ENCODE data around the gene SMG1.
"Not testable (repeated sequence)": the region's sequence is repeated elsewhere in the genome, so short reads cannot be mapped to it uniquely, and the experiment has no call there.

SMG1 gene

GRCh38 chr16:18932243-18932987 is 6.2 kb upstream of the SMG1 start:
- DNase-seq = no peak

GRCh38 chr16:18931756-18932155 is 5.5 kb upstream of the SMG1 start:
- no peak for DNase-seq

- not testable (repeated sequence) for DNase-seq
These were observed 3.9 kb upstream of the SMG1 start for GRCh38 chr16:18930095-18930494.

GRCh38 chr16:18928073-18928472 is 1.9 kb upstream of the SMG1 start:
- DNase-seq = not testable (repeated sequence)

GRCh38 chr16:18925215-18925985 is 808 bp downstream of the SMG1 start:
- DNase-seq = peak; percentile 43

- not testable (repeated sequence) for DNase-seq
These were observed 2.3 kb downstream of the SMG1 start for GRCh38 chr16:18923935-18924334.

GRCh38 chr16:18923124-18923523 is 3.1 kb downstream of the SMG1 start:
- not testable (repeated sequence) for DNase-seq

- not testable (repeated sequence) for DNase-seq
These were observed 16.6 kb downstream of the SMG1 start for GRCh38 chr16:18909585-18909984.

- DNase-seq = not testable (repeated sequence)
These were observed 17.5 kb downstream of the SMG1 start for GRCh38 chr16:18908716-18909115.

GRCh38 chr16:18902778-18903177 is 23.4 kb downstream of the SMG1 start:
- not testable (repeated sequence) for DNase-seq

GRCh38 chr16:18902044-18902443 is 24.2 kb downstream of the SMG1 start:
- not testable (repeated sequence) for DNase-seq

- not testable (repeated sequence) for DNase-seq
These were observed 25.0 kb downstream of the SMG1 start for GRCh38 chr16:18901194-18901593.

GRCh38 chr16:18884456-18884855 is 41.8 kb downstream of the SMG1 start:
- DNase-seq = not testable (repeated sequence)

- not testable (repeated sequence) for DNase-seq
These were observed 48.5 kb downstream of the SMG1 start for GRCh38 chr16:18877734-18878133.

- DNase-seq = not testable (repeated sequence)
These were observed 48.9 kb downstream of the SMG1 start for GRCh38 chr16:18877259-18877658.

- DNase-seq = not testable (repeated sequence)
These were observed 49.9 kb downstream of the SMG1 start for GRCh38 chr16:18876301-18876700.

- DNase-seq = not testable (repeated sequence)
These were observed 57.0 kb downstream of the SMG1 start for GRCh38 chr16:18869043-18869771.

GRCh38 chr16:18866277-18866823 is 59.9 kb downstream of the SMG1 start:
- DNase-seq = not testable (repeated sequence)

GRCh38 chr16:18862891-18863290 is 63.3 kb downstream of the SMG1 start:
- DNase-seq = not testable (repeated sequence)

GRCh38 chr16:18855196-18855595 is 71.0 kb downstream of the SMG1 start:
- no peak for DNase-seq

- DNase-seq = no peak
These were observed 72.5 kb downstream of the SMG1 start for GRCh38 chr16:18853694-18854093.

GRCh38 chr16:18852647-18853046 is 73.6 kb downstream of the SMG1 start:
- no peak for DNase-seq

GRCh38 chr16:18846416-18846815 is 79.8 kb downstream of the SMG1 start:
- no peak for DNase-seq

Measured in effector CD8-positive, alpha-beta T cell (primary cell).